KMS-11 (cell line): Measurements from ENCODE around the gene GSTK1.

Experiments used
- H2AFZ ChIP-seq: fragments of 200-600 bp; sonication (generic); 2 replicates; pipeline ENCODE4 v1.6.1; 2016; ENCODE audit warnings: antibody characterized with exemption, mixed run types, low read depth
- H3K27ac ChIP-seq: fragments of 200-600 bp; sonication (generic); 2 replicates; pipeline ENCODE4 v1.6.1; 2016; ENCODE audit warnings: mild to moderate bottlenecking, mixed run types
- H3K27me3 ChIP-seq: fragments of 200-600 bp; sonication (generic); 2 replicates; pipeline ENCODE4 v1.6.1; 2017; ENCODE audit warnings: mild to moderate bottlenecking, low read depth, mixed run types, moderate library complexity; ENCODE audit not compliant: insufficient read depth
- H3K36me3 ChIP-seq: fragments of 200-600 bp; sonication (generic); 2 replicates; pipeline ENCODE4 v1.6.1; 2017; ENCODE audit warnings: mild to moderate bottlenecking, mixed run types; ENCODE audit not compliant: insufficient read depth
- H3K4me1 ChIP-seq: fragments of 200-600 bp; sonication (generic); 2 replicates; pipeline ENCODE4 v1.6.1; 2016; ENCODE audit warnings: mild to moderate bottlenecking, low read depth, mixed run types; ENCODE audit not compliant: poor library complexity, severe bottlenecking
- H3K4me2 ChIP-seq: fragments of 200-600 bp; sonication (generic); 2 replicates; pipeline ENCODE4 v1.7.0; 2016; ENCODE audit warnings: mild to moderate bottlenecking, mixed run types
- H3K4me3 ChIP-seq: fragments of 200-600 bp; sonication (generic); IDR thresholded peaks from 2 replicates; pipeline ENCODE4 v1.6.1; 2017; ENCODE audit warnings: low read depth, low read length, mixed read lengths; ENCODE audit not compliant: insufficient read depth
- H3K79me2 ChIP-seq: fragments of 200-600 bp; sonication (generic); 2 replicates; pipeline ENCODE4 v1.6.1; 2016; ENCODE audit warnings: low read depth, mixed run types; ENCODE audit not compliant: insufficient read depth
- H3K9ac ChIP-seq: fragments of 200-600 bp; sonication (generic); 2 replicates; pipeline ENCODE4 v1.6.1; 2016; ENCODE audit warnings: mild to moderate bottlenecking, mixed run types
- H4K20me1 ChIP-seq: fragments of 200-600 bp; sonication (generic); 2 replicates; pipeline ENCODE4 v1.6.1; 2016; ENCODE audit warnings: mild to moderate bottlenecking, mixed run types; ENCODE audit not compliant: insufficient read depth
- CTCF ChIP-seq: fragments of 200-600 bp; sonication (generic); conservative IDR thresholded peaks from 2 replicates; pipeline ENCODE4 v1.6.1; 2017; ENCODE audit warnings: low read depth, mild to moderate bottlenecking, antibody characterized with exemption, low read length, moderate library complexity, mixed read lengths

Gene GSTK1

GRCh38 chr7:143296686-143297085, 33.4 kb downstream of the GSTK1 start:
- Histone ChIP-seq H3K27me3 (no peaks in the 10 kb centered on the region), H3K36me3 (peaks cover 43% of the 10 kb centered on the region), H3K79me2 (peaks cover 6% of the 10 kb centered on the region), H3K9ac (no peak overlapping the region), H3K27ac (no peak overlapping the region), H3K4me1 (no peaks in the 10 kb centered on the region), H4K20me1 (no peaks in the 10 kb centered on the region), H2AFZ (no peak overlapping the region), H3K4me2 (no peak overlapping the region), H3K4me3 (no peak overlapping the region)
- TF ChIP-seq CTCF: no peak

- Histone ChIP-seq H2AFZ (no peak overlapping the region), H3K79me2 (no peaks in the 10 kb centered on the region), H3K4me1 (no peaks in the 10 kb centered on the region), H3K27ac (no peak overlapping the region), H3K36me3 (peaks cover 30% of the 10 kb centered on the region), H3K27me3 (no peaks in the 10 kb centered on the region), H3K4me3 (no peak overlapping the region), H4K20me1 (no peaks in the 10 kb centered on the region), H3K9ac (no peak overlapping the region), H3K4me2 (no peak overlapping the region)
- no peak for TF ChIP-seq CTCF
Measured at GRCh38 chr7:143299346-143299745, 36.1 kb downstream of the GSTK1 start.

- TF ChIP-seq CTCF: peak; percentile 79
- Histone ChIP-seq H3K4me2 (no peak overlapping the region), H3K9ac (no peak overlapping the region)
Measured at GRCh38 chr7:143299840-143300239, 36.6 kb downstream of the GSTK1 start.

GRCh38 chr7:143300959-143301935, 38.0 kb downstream of the GSTK1 start:
- H3K4me2 ChIP-seq: no peak overlapping the region
- TF ChIP-seq CTCF: no peak
- peaks cover 33% of the 10 kb centered on the region; the same call in 1 of the 2 replicates for H3K36me3 ChIP-seq
- no peak overlapping the region for H3K9ac ChIP-seq
- H3K79me2 ChIP-seq: no peaks in the 10 kb centered on the region
- H2AFZ ChIP-seq: no peak overlapping the region
- no peaks in the 10 kb centered on the region for H3K27me3 ChIP-seq
- no peaks in the 10 kb centered on the region for H3K4me1 ChIP-seq
- no peak overlapping the region for H3K27ac ChIP-seq
- H4K20me1 ChIP-seq: no peaks in the 10 kb centered on the region
- no peak overlapping the region for H3K4me3 ChIP-seq

More at GRCh38 chr7:143299840-143300239, 36.6 kb downstream of the GSTK1 start:
- peaks cover 32% of the 10 kb centered on the region for H3K36me3 ChIP-seq
- no peaks in the 10 kb centered on the region for H3K27me3 ChIP-seq
- H3K4me3 ChIP-seq: no peak overlapping the region
- H4K20me1 ChIP-seq: no peaks in the 10 kb centered on the region
- H3K27ac ChIP-seq: no peak overlapping the region
- H2AFZ ChIP-seq: no peak overlapping the region
- H3K79me2 ChIP-seq: no peaks in the 10 kb centered on the region
- no peaks in the 10 kb centered on the region for H3K4me1 ChIP-seq
